T-cell (primary cell): ENCODE measurements around the gene ARHGAP10. TPM values are rescaled to one million over a fixed set of nuclear protein-coding genes. Genes with fewer than 3 reads are reported as not detected.

Experiments
- ATAC-seq, 4 experiments: fragments of 200-7000 bp in 3 of 4; fragments of 150-1000 bp in 1 of 4; cut with Tn5 transposase; replicated peaks in 1 of 4; 1 replicate in 3 of 4; 2 replicates in 1 of 4; pipeline ENCODE4 v1.10.0; 2021; ENCODE audit warnings: moderate library complexity in 3 of 4, mild to moderate bottlenecking in 2 of 4, moderate number of reproducible peaks in 1 of 4
- CTCF ChIA-PET, 2 donors: fragments of 300-600 bp; sonication (Branson Sonifier 250); formaldehyde crosslinking; loops; one replicate each; lab custom pipeline; 2022; ENCODE audit warnings: antibody characterized with exemption in 2 of 2; lab: Charles Lee
- POLR2A ChIA-PET, 2 donors: fragments of 300-600 bp; sonication (Branson Sonifier 250); formaldehyde crosslinking; loops; one replicate each; lab custom pipeline; 2022; ENCODE audit warnings: antibody characterized with exemption in 2 of 2; lab: Charles Lee
- DNase-seq, 35 experiments: peaks; one replicate each; pipeline versions ENCODE4 v3.0.0 to v3.0.0-alpha.2; 2013 to 2023
- H3K27ac ChIP-seq: one replicate; pipeline ENCODE4 v1.5.1; 2013; ENCODE audit warnings: low read length
- H3K27me3 ChIP-seq, 2 experiments: replicated peaks in 1 of 2; 1 replicate in 1 of 2; 2 replicates in 1 of 2; pipeline versions ENCODE4 v1.6.1 to v1.7.0; 2013; ENCODE audit warnings: low read length in 1 of 2, mixed read lengths in 1 of 2; ENCODE audit not compliant: control insufficient read depth in 2 of 2, insufficient read depth in 2 of 2; ENCODE audit errors: extremely low read depth in 1 of 2
- H3K36me3 ChIP-seq, 2 donors: 1 replicate in 1 of 2; 2 replicates in 1 of 2; pipeline versions ENCODE4 v1.6.1 to v1.7.0; 2013; ENCODE audit warnings: low read length in 1 of 2; ENCODE audit not compliant: control insufficient read depth in 2 of 2, insufficient read depth in 1 of 2; ENCODE audit errors: extremely low read depth in 1 of 2
- H3K4me1 ChIP-seq, 2 experiments: 1 replicate in 1 of 2; 2 replicates in 1 of 2; pipeline versions ENCODE4 v1.6.1 to v1.7.0; 2013; ENCODE audit warnings: low read length in 2 of 2, mixed read lengths in 1 of 2; ENCODE audit not compliant: insufficient read depth in 2 of 2, control insufficient read depth in 1 of 2; ENCODE audit errors: extremely low read depth in 1 of 2
- H3K4me3 ChIP-seq, 2 donors: 1 replicate in 1 of 2; 2 replicates in 1 of 2; pipeline versions ENCODE4 v1.5.1 to v1.7.0; 2013; ENCODE audit warnings: mild to moderate bottlenecking in 2 of 2, low read length in 1 of 2, moderate library complexity in 1 of 2; ENCODE audit not compliant: control insufficient read depth in 1 of 2; ENCODE audit errors: extremely low read depth in 1 of 2
- H3K9me3 ChIP-seq: 2 replicates; pipeline ENCODE4 v1.7.0; 2013
- H3K27ac Mint-ChIP-seq, 2 donors: one replicate each; pipeline ENCODE4 v1.8.0; 2020 to 2021; ENCODE audit warnings: mild to moderate bottlenecking in 2 of 2, mixed read lengths in 2 of 2
- H3K27me3 Mint-ChIP-seq, 2 donors: one replicate each; pipeline ENCODE4 v1.8.0; 2021 to 2022; ENCODE audit warnings: mixed read lengths in 2 of 2
- H3K36me3 Mint-ChIP-seq: one replicate; pipeline ENCODE4 v1.8.0; 2021; ENCODE audit warnings: mixed read lengths
- H3K4me1 Mint-ChIP-seq, 3 donors: one replicate each; pipeline ENCODE4 v1.8.0; 2020 to 2022; ENCODE audit warnings: mixed read lengths in 3 of 3, mild to moderate bottlenecking in 1 of 3
- H3K4me3 Mint-ChIP-seq, 3 donors: one replicate each; pipeline ENCODE4 v1.8.0; 2020 to 2022; ENCODE audit warnings: mild to moderate bottlenecking in 3 of 3, mixed read lengths in 3 of 3, moderate library complexity in 3 of 3
- H3K9me3 Mint-ChIP-seq, 3 donors: one replicate each; pipeline ENCODE4 v1.8.0; 2020 to 2022; ENCODE audit warnings: mixed read lengths in 3 of 3
- WGBS: methylation state at CpG from one replicate; pipeline ENCODE4 v1.1.5; 2013; ENCODE audit warnings: missing lambda C conversion rate; ENCODE audit not compliant: insufficient coverage; 5-methylcytosine and 5-hydroxymethylcytosine counted together
- total RNA-seq, 35 experiments: library from RNA in 6 of 35; stranded (reverse) in 6 of 35; fragments of 120-200 nt in 1 of 35; gene quantifications; one replicate each; pipeline versions ENCODE4 v1.2.1 to v1.2.4 and lab custom pipeline; 2013 to 2026

The ARHGAP10 gene
- total RNA-seq, 5 donors from 2014 or later (not counting 1 experiment from before 2014, with no cell fraction given): 6.2 to 7.7 (median 6.8) TPM

DNA sequence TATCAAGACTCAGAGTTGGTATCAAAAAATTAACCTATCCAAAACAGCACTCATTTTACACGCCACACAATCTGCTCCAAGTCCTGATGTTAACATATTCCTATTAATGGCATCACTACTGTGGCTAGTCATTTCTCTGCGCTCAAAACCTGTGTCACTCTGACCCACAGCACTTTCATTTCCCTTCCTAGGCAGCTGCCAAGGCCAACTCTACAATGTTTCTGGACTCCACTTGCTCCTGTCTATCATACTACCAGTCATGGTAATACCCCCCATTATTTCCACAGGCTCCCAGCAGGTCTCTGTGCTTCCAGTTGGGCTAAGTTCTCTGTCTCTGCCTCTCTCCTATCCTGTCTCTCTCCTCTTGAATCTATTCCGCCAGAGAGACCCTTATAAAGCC, 386.7 kb downstream of the ARHGAP10 start:
- Mint-ChIP-seq H3K36me3 (peaks cover 72% of the 10 kb centered on the region), H3K4me1 (peaks cover 40 to 44% (median 41%) of the 10 kb centered on the region in 3 donors), H3K9me3 (peaks cover 6 to 7% (median 6%) of the 10 kb centered on the region in 3 donors), H3K27me3 (no peaks in the 10 kb centered on the region), H3K4me3 (no peak overlapping the region), H3K27ac (no peak overlapping the region)
- no peak for DNase-seq
- ATAC-seq: no peak
- no peaks in the 10 kb centered on the region for H3K27me3 ChIP-seq
- ChIA-PET CTCF (no interaction called here), POLR2A (interaction anchor here in 1 of 2 donors (0.7 kb wide), 1 partner anchor 835 kb away, joined by 5 read pairs; no protein-coding TSS in a partner anchor)
- H3K4me1 ChIP-seq: no peaks in the 10 kb centered on the region
- peaks cover 0 to 23% of the 10 kb centered on the region in 2 donors for H3K36me3 ChIP-seq
- WGBS: 90% methylated on average over 3 of the region's 3 CpGs
- H3K4me3 ChIP-seq: no peak overlapping the region
- H3K27ac ChIP-seq: no peak overlapping the region
- no peaks in the 10 kb centered on the region for H3K9me3 ChIP-seq

DNA sequence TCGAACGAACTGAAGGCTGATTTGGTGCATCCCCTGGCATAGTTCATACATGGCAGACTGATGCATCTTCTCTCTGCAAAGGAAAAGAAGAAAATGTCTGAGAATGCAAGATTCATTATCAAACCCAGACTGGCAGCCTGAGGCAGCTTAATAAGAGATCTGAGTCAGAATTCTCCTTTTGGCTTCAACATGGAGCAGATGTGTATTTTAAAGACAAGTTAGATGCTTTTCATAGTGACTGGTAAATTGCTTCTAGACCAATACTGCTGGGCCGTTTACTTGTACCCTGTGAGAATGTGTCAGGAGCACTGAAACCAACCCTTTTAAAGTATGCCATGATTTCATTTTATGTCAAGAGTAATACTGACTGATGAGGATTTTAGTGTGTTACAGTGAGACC, 388.3 kb downstream of the ARHGAP10 start:
- H3K9me3 Mint-ChIP-seq: peaks cover 8 to 20% (median 12%) of the 10 kb centered on the region in 3 donors
- Histone ChIP-seq H3K27ac (no peak overlapping the region), H3K27me3 (no peaks in the 10 kb centered on the region), H3K36me3 (peaks cover 0 to 16% of the 10 kb centered on the region in 2 donors), H3K9me3 (no peaks in the 10 kb centered on the region), H3K4me1 (no peaks in the 10 kb centered on the region), H3K4me3 (no peak overlapping the region)
- H3K27ac Mint-ChIP-seq: no peak overlapping the region
- 90% methylated on average over 2 of the region's 3 CpGs for WGBS
- H3K4me3 Mint-ChIP-seq: no peak overlapping the region
- DNase-seq: no peak
- peaks cover 32 to 39% (median 37%) of the 10 kb centered on the region in 3 donors for H3K4me1 Mint-ChIP-seq
- POLR2A ChIA-PET: no interaction called here
- ATAC-seq: no peak
- CTCF ChIA-PET: no interaction called here
- no peaks in the 10 kb centered on the region for H3K27me3 Mint-ChIP-seq
- H3K36me3 Mint-ChIP-seq: peaks cover 68% of the 10 kb centered on the region

Other genes starting within 250 kb of the ARHGAP10 start
- gene TMEM184C, start 114.7 kb upstream of the ARHGAP10 start, total RNA-seq: 10 to 100 TPM; 13.2 to 27.2 (median 21.8) TPM
- gene PRMT9, start 47.9 kb upstream of the ARHGAP10 start, total RNA-seq: 10 to 100 TPM in 3 of 5 donors, 1 to 10 TPM in 2; 9.8 to 17.3 (median 12.3) TPM